WTC11 (cell line): ENCODE measurements around the gene MIGA2. TPM values are rescaled to one million over a fixed set of nuclear protein-coding genes. Genes with fewer than 3 reads are reported as not detected.

Experiments used
- ATAC-seq: fragments of 200-7000 bp; cut with Tn5 transposase; 2 replicates; pipeline ENCODE4 v1.10.0; 2021; ENCODE audit warnings: mild to moderate bottlenecking, moderate library complexity
- CTCF ChIA-PET: fragments of 300-600 bp; sonication (Branson Sonifier 250); formaldehyde crosslinking; loops from one replicate; lab custom pipeline; 2021; ENCODE audit warnings: antibody characterized with exemption; lab: Charles Lee
- POLR2A ChIA-PET: fragments of 350-600 bp; sonication (Branson Sonifier 250); formaldehyde crosslinking; loops from one replicate; lab custom pipeline; 2021; ENCODE audit warnings: antibody characterized with exemption; lab: Charles Lee
- DNase-seq: peaks from one replicate; pipeline ENCODE4 v3.0.0; 2021; ENCODE audit warnings: low spot score
- H3K27ac Mint-ChIP-seq: 2 replicates; pipeline ENCODE4 v1.8.0; 2021; ENCODE audit warnings: mixed read lengths
- H3K27me3 Mint-ChIP-seq: 2 replicates; pipeline ENCODE4 v1.8.0; 2021; ENCODE audit warnings: low read depth, mild to moderate bottlenecking, moderate library complexity, mixed read lengths
- H3K36me3 Mint-ChIP-seq: 2 replicates; pipeline ENCODE4 v1.8.0; 2021; ENCODE audit warnings: mixed read lengths
- H3K4me1 Mint-ChIP-seq: 2 replicates; pipeline ENCODE4 v1.8.0; 2022; ENCODE audit warnings: mixed read lengths
- H3K4me3 Mint-ChIP-seq: 2 replicates; pipeline ENCODE4 v1.8.0; 2021; ENCODE audit warnings: mild to moderate bottlenecking, moderate library complexity, mixed read lengths
- H3K9me3 Mint-ChIP-seq: 2 replicates; pipeline ENCODE4 v1.8.0; 2021; ENCODE audit warnings: mixed read lengths
- CDX4 ChIP-seq: fragments of 250-450 bp; sonication (Bioruptor Pico); IDR thresholded peaks from 2 replicates; pipeline ENCODE4 v1.9.0; 2021; ENCODE audit warnings: moderate library complexity, mild to moderate bottlenecking, inconsistent platforms, borderline replicate concordance
- CREM ChIP-seq: sonication (generic); formaldehyde crosslinking; IDR thresholded peaks from 2 replicates; pipeline ENCODE4 v1.8.1; 2022; ENCODE audit warnings: mild to moderate bottlenecking, missing genetic modification reagents, moderate library complexity
- GRHL2 ChIP-seq: fragments of 250-450 bp; sonication (Bioruptor Pico); IDR thresholded peaks from 2 replicates; pipeline ENCODE4 v1.8.0; 2022; ENCODE audit warnings: mild to moderate bottlenecking, moderate library complexity; ENCODE audit not compliant: insufficient replicate concordance, severe bottlenecking
- HMGA2 ChIP-seq: fragments of 250-450 bp; sonication (Bioruptor Pico); IDR thresholded peaks from 2 replicates; pipeline ENCODE4 v1.4.0; 2021; ENCODE audit warnings: mild to moderate bottlenecking, moderate library complexity
- JUN ChIP-seq: sonication (generic); formaldehyde crosslinking; IDR thresholded peaks from 2 replicates; pipeline ENCODE4 v1.8.0; 2023; ENCODE audit warnings: mild to moderate bottlenecking, missing genetic modification reagents
- PRDM15 ChIP-seq: sonication (generic); formaldehyde crosslinking; IDR thresholded peaks from 2 replicates; pipeline ENCODE4 v1.8.0; 2022; ENCODE audit warnings: missing genetic modification reagents
- SOX15 ChIP-seq: fragments of 250-450 bp; sonication (Bioruptor Pico); IDR thresholded peaks from 2 replicates; pipeline ENCODE4 v1.9.0; 2021; ENCODE audit warnings: mild to moderate bottlenecking
- TEAD4 ChIP-seq: sonication (generic); formaldehyde crosslinking; IDR thresholded peaks from 2 replicates; pipeline ENCODE4 v1.8.0; 2022; ENCODE audit warnings: mild to moderate bottlenecking, missing genetic modification reagents
- ZNF317 ChIP-seq: sonication (generic); formaldehyde crosslinking; IDR thresholded peaks from 2 replicates; pipeline ENCODE4 v1.8.1; 2023; ENCODE audit warnings: low read depth, mild to moderate bottlenecking, moderate library complexity, missing genetic modification reagents, borderline replicate concordance
- ZNF512 ChIP-seq: sonication (generic); formaldehyde crosslinking; IDR thresholded peaks from 2 replicates; pipeline ENCODE4 v1.8.1; 2022; ENCODE audit warnings: missing genetic modification reagents, borderline replicate concordance
- total RNA-seq: library from RNA; stranded (reverse); gene quantifications from 3 replicates; pipeline ENCODE4 v1.2.3, GENCODE V29; 2021
- TF ChIP-seq, protein P1 (sequence below): sonication (generic); formaldehyde crosslinking; IDR thresholded peaks from 2 replicates; pipeline ENCODE4 v1.8.1; 2023; ENCODE audit warnings: mild to moderate bottlenecking, missing genetic modification reagents, moderate library complexity
- TF ChIP-seq, protein P2 (sequence below): sonication (generic); formaldehyde crosslinking; IDR thresholded peaks from 2 replicates; pipeline ENCODE4 v1.8.1; 2022; ENCODE audit warnings: low read depth, mild to moderate bottlenecking, moderate library complexity, missing genetic modification reagents, borderline replicate concordance
- TF ChIP-seq, protein P3 (sequence below): sonication (generic); formaldehyde crosslinking; IDR thresholded peaks from 2 replicates; pipeline ENCODE4 v1.8.1; 2023; ENCODE audit warnings: mild to moderate bottlenecking, moderate library complexity, missing genetic modification reagents
- TF ChIP-seq, protein P4 (sequence below): sonication (generic); formaldehyde crosslinking; IDR thresholded peaks from 2 replicates; pipeline ENCODE4 v1.8.0; 2022; ENCODE audit warnings: mild to moderate bottlenecking, missing genetic modification reagents
- TF ChIP-seq, protein P5 (sequence below): sonication (generic); formaldehyde crosslinking; IDR thresholded peaks from 2 replicates; pipeline ENCODE4 v1.8.1; 2022; ENCODE audit warnings: mild to moderate bottlenecking, moderate library complexity, missing genetic modification reagents

Gene MIGA2
- total RNA-seq, 1 experiment from 2014 or later, result 61.7 TPM

- TF ChIP-seq, protein P1, sequence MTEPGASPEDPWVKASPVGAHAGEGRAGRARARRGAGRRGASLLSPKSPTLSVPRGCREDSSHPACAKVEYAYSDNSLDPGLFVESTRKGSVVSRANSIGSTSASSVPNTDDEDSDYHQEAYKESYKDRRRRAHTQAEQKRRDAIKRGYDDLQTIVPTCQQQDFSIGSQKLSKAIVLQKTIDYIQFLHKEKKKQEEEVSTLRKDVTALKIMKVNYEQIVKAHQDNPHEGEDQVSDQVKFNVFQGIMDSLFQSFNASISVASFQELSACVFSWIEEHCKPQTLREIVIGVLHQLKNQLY (CRISPR knock-in tag), result no peak
- TF ChIP-seq, protein P2, sequence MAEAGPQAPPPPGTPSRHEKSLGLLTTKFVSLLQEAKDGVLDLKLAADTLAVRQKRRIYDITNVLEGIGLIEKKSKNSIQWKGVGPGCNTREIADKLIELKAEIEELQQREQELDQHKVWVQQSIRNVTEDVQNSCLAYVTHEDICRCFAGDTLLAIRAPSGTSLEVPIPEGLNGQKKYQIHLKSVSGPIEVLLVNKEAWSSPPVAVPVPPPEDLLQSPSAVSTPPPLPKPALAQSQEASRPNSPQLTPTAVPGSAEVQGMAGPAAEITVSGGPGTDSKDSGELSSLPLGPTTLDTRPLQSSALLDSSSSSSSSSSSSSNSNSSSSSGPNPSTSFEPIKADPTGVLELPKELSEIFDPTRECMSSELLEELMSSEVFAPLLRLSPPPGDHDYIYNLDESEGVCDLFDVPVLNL (CRISPR knock-in tag), result no peak
- TF ChIP-seq, protein P3, sequence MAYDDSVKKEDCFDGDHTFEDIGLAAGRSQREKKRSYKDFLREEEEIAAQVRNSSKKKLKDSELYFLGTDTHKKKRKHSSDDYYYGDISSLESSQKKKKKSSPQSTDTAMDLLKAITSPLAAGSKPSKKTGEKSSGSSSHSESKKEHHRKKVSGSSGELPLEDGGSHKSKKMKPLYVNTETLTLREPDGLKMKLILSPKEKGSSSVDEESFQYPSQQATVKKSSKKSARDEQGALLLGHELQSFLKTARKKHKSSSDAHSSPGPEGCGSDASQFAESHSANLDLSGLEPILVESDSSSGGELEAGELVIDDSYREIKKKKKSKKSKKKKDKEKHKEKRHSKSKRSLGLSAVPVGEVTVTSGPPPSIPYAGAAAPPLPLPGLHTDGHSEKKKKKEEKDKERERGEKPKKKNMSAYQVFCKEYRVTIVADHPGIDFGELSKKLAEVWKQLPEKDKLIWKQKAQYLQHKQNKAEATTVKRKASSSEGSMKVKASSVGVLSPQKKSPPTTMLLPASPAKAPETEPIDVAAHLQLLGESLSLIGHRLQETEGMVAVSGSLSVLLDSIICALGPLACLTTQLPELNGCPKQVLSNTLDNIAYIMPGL (CRISPR knock-in tag), result no peak
- no peak for TF ChIP-seq CDX4
- no peak for TF ChIP-seq JUN (CRISPR knock-in tag)
- TF ChIP-seq SOX15 (CRISPR knock-in tag), result no peak
- no peak for TF ChIP-seq TEAD4 (CRISPR knock-in tag)
Measured at GRCh38 chr9:129011761-129012181, 24.7 kb upstream of the MIGA2 start (continued).

GRCh38 chr9:129012343-129012742 lies 24.1 kb upstream of the MIGA2 start:
- no peak for ATAC-seq
- Mint-ChIP-seq H3K4me3 (no peak overlapping the region), H3K9me3 (no peaks in the 10 kb centered on the region), H3K4me1 (no peaks in the 10 kb centered on the region), H3K27me3 (no peaks in the 10 kb centered on the region), H3K36me3 (peaks cover 7% of the 10 kb centered on the region), H3K27ac (peak overlapping the region; percentile 74; the same call in 1 of the 2 replicates)
- ChIA-PET CTCF (interaction anchor here (1.4 kb wide), 1 partner anchor 16 kb away, joined by 6 read pairs; the partner anchor contains the start of gene SH3GLB2), POLR2A (interaction anchor here (1.0 kb wide), 1 partner anchor 8 kb away, joined by 3 read pairs; no protein-coding TSS in a partner anchor)
- TF ChIP-seq HMGA2 (CRISPR knock-in tag) (no peak), CREM (CRISPR knock-in tag) (no peak)
- DNase-seq, result no peak

DNA sequence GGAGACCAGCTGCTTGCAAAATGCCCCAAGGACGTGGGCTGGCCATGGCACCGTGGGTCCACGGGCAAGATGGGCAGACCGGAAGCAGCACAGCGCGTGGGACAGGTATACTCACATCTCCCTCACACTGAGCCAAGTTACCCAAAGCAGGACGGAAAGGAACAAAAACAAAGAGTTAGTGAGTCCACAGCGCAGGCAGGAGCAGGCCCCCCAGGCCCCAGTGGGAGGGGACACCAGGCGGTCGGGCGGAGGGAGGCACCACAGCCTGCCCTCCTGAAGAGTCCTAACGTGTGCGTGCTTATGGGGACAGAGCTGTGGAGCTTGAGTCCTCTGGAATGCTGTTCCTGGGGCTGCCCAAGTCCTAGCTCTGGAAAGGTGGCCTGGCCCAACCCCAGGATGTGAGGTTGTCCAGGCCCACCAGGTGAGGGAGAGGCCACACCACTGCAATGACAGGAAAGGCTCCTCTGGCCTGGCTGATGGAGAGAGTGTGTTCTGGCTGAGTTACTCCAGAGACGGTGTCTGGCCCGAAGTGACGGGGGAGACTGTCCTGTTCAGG lies 23.5 kb upstream of the MIGA2 start:
- POLR2A ChIA-PET, result interaction anchor here (0.6 to 1.0 kb wide), 2 partner anchors 9 to 308 kb away, joined by 3 to 4 read pairs; no protein-coding TSS in a partner anchor
- Mint-ChIP-seq H3K4me1 (no peaks in the 10 kb centered on the region), H3K4me3 (no peak overlapping the region), H3K9me3 (no peaks in the 10 kb centered on the region), H3K27ac (peak overlapping the region; percentile 74; the same call in 1 of the 2 replicates), H3K27me3 (no peaks in the 10 kb centered on the region), H3K36me3 (peaks cover 9% of the 10 kb centered on the region)
- CTCF ChIA-PET, result interaction anchor here (1.4 to 1.6 kb wide), 2 partner anchors 15 to 84 kb away, joined by 5 to 6 read pairs; partner anchors contain the start of gene SH3GLB2
- ATAC-seq (no peak), DNase-seq (no peak)
- TF ChIP-seq ZNF317 (CRISPR knock-in tag) (no peak), SOX15 (CRISPR knock-in tag) (no peak), ZNF512 (no peak), PRDM15 (CRISPR knock-in tag) (no peak), GRHL2 (CRISPR knock-in tag) (no peak)
- TF ChIP-seq, protein P4, sequence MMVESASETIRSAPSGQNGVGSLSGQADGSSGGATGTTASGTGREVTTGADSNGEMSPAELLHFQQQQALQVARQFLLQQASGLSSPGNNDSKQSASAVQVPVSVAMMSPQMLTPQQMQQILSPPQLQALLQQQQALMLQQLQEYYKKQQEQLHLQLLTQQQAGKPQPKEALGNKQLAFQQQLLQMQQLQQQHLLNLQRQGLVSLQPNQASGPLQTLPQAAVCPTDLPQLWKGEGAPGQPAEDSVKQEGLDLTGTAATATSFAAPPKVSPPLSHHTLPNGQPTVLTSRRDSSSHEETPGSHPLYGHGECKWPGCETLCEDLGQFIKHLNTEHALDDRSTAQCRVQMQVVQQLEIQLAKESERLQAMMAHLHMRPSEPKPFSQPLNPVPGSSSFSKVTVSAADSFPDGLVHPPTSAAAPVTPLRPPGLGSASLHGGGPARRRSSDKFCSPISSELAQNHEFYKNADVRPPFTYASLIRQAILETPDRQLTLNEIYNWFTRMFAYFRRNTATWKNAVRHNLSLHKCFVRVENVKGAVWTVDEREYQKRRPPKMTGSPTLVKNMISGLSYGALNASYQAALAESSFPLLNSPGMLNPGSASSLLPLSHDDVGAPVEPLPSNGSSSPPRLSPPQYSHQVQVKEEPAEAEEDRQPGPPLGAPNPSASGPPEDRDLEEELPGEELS (CRISPR knock-in tag), result no peak
- TF ChIP-seq, protein P5, sequence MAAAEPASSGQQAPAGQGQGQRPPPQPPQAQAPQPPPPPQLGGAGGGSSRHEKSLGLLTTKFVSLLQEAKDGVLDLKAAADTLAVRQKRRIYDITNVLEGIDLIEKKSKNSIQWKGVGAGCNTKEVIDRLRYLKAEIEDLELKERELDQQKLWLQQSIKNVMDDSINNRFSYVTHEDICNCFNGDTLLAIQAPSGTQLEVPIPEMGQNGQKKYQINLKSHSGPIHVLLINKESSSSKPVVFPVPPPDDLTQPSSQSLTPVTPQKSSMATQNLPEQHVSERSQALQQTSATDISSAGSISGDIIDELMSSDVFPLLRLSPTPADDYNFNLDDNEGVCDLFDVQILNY (CRISPR knock-in tag), result no peak
